Body of pancreas (tissue), 4 donors: Measurements from ENCODE around the gene CCNI2. TPM values are rescaled to one million over a fixed set of nuclear protein-coding genes. Genes with fewer than 3 reads are reported as not detected.

Experiments
- ATAC-seq: fragments of 150-250 bp; one replicate; pipeline ENCODE4 v1.9.1; 2016
- DNase-seq, 4 donors: peaks; one replicate each; pipeline ENCODE4 v3.0.0-alpha.2; 2019
- H3K27ac ChIP-seq, 4 donors: fragments of 200-600 bp; sonication (generic); 1 replicate in 3 of 4; 2 replicates in 1 of 4; pipeline versions ENCODE4 v1.5.1 to v1.6.1; 2016 to 2019; ENCODE audit warnings: mild to moderate bottlenecking in 1 of 4, mixed read lengths in 1 of 4, moderate library complexity in 1 of 4
- H3K27me3 ChIP-seq, 2 donors: fragments of 200-600 bp; sonication (generic); one replicate each; pipeline ENCODE4 v1.6.0; 2016; ENCODE audit warnings: mild to moderate bottlenecking in 1 of 2
- H3K36me3 ChIP-seq, 2 donors: fragments of 200-600 bp; sonication (generic); replicated peaks in 1 of 2; 2 replicates each; pipeline ENCODE4 v1.5.1; 2016; ENCODE audit warnings: low read depth in 2 of 2; ENCODE audit not compliant: insufficient read depth in 1 of 2
- H3K4me1 ChIP-seq: fragments of 200-600 bp; sonication (generic); one replicate; pipeline ENCODE4 v1.6.0; 2016
- H3K4me3 ChIP-seq, 2 donors: fragments of 200-600 bp; sonication (generic); 1 replicate in 1 of 2; 2 replicates in 1 of 2; pipeline ENCODE4 v1.5.1; 2016 to 2019
- H3K9me3 ChIP-seq, 3 donors: fragments of 200-600 bp; sonication (generic); 1 replicate in 2 of 3; 2 replicates in 1 of 3; pipeline ENCODE4 v1.5.1; 2016
- CTCF ChIP-seq, 7 experiments: fragments of 450-650 bp in 4 of 7; fragments of 200-600 bp in 3 of 7; sonication (generic) in 3 of 7; IDR thresholded peaks; one replicate each; pipeline ENCODE4 v1.5.1; 2016 to 2019; ENCODE audit warnings: antibody characterized with exemption in 7 of 7
- POLR2A ChIP-seq, 3 donors: fragments of 450-650 bp; IDR thresholded peaks; one replicate each; pipeline ENCODE4 v1.6.1; 2016; ENCODE audit warnings: antibody characterized with exemption in 3 of 3, mild to moderate bottlenecking in 2 of 3
- WGBS, 2 donors: methylation state at CpG; one replicate each; pipeline ENCODE4 v1.1.5; 2017; 5-methylcytosine and 5-hydroxymethylcytosine counted together
- intact Hi-C: fragments of 100-400 bp; cut with DNase I; formaldehyde crosslinking; loops from one replicate; pipeline ENCODE4 v1.15.1; 2023
- total RNA-seq, 2 donors: library from RNA; depleted of rRNA; stranded (reverse); fragments of >200 nt; gene quantifications; one replicate each; pipeline ENCODE4 v1.1.0, GENCODE V29; 2016

The CCNI2 gene
- total RNA-seq, 2 donors from 2014 or later = 0.99 to 1.6 TPM

DNA sequence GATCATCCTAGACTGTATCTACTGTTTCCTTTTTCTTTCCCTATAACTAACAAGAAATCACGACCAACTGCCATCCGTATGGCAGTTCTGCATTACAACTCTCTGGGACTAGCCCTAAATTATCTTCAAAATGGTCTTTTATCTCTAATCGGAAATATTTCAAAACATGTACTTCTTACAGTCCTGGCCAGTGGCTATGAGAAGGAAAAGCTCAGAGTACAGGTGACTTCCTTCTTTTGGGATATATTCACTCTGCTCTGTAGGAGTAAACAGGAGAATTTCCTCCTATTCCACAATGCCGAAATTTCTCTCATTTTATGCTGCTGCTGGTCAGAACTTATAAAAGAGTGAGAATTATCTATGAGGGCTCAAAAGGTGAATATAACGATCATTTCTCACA, 31.6 kb downstream of the CCNI2 start:
- Histone ChIP-seq H3K4me1 (peaks cover 35% of the 10 kb centered on the region), H3K27me3 (no peaks in the 10 kb centered on the region), H3K4me3 (no peak overlapping the region), H3K27ac (no peak overlapping the region), H3K36me3 (no peaks in the 10 kb centered on the region), H3K9me3 (no peaks in the 10 kb centered on the region)
- ATAC-seq = no peak
- intact Hi-C loops = no loop called here
- DNase-seq = no peak
- WGBS, 2 donors = 49 to 51% methylated on average over 5 of the region's 5 CpGs
- no peak for TF ChIP-seq CTCF (IDR thresholded peaks at IDR 0.05)
- no peak for TF ChIP-seq POLR2A (IDR thresholded peaks at IDR 0.05)

DNA sequence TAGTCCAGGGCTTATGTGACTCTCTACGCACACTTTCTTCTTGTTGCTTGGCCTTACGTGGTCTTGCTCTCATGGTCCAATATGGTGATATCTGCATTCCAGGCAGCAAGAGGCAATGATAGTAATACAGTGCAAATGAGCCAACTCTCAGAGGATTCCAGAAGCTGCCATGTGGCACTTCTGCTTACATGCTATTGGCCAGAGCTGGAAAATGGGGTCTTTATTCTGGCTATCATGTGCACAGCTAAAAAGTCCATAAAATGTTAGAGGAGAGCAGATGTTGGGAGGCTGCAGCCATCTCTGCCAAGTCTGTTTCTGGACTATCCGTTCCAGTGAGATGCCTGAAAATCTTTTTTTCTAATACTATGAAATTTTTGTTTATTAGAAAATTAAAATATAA, 32.7 kb downstream of the CCNI2 start:
- H3K9me3 ChIP-seq = no peaks in the 10 kb centered on the region
- no peak for ATAC-seq
- H3K4me1 ChIP-seq = peaks cover 25% of the 10 kb centered on the region
- H3K36me3 ChIP-seq = no peaks in the 10 kb centered on the region
- H3K4me3 ChIP-seq = no peak overlapping the region
- no peak for DNase-seq
- intact Hi-C loops = no loop called here
- TF ChIP-seq POLR2A (IDR thresholded peaks at IDR 0.05) (no peak), CTCF (IDR thresholded peaks at IDR 0.05) (no peak)
- H3K27ac ChIP-seq = no peak overlapping the region
- no peaks in the 10 kb centered on the region for H3K27me3 ChIP-seq
- WGBS, 2 donors = 93% methylated on average over 3 of the region's 3 CpGs

DNA sequence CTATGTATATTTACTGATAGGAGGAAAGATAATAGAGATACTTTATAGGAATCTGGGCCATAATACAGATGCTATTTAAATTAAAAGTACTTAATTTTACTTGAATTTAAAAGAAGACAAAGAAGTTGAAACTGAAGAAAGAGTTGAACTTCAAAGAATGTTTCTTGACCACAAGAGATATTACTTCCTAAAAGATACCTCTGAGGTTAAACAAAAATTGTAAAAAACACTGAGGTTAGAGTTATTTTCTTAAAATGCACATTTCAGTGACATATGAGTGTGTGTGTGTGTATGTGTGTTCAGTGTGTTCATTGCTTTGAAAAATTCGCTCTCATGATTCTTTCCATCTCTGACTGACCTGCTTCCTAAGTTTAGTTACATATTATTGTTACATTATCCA, 33.4 kb downstream of the CCNI2 start:
- Histone ChIP-seq H3K36me3 (no peaks in the 10 kb centered on the region), H3K27me3 (no peaks in the 10 kb centered on the region), H3K4me3 (no peak overlapping the region), H3K27ac (no peak overlapping the region), H3K4me1 (peaks cover 19% of the 10 kb centered on the region), H3K9me3 (no peaks in the 10 kb centered on the region)
- ATAC-seq = no peak
- intact Hi-C loops = no loop called here
- TF ChIP-seq CTCF (IDR thresholded peaks at IDR 0.05) (no peak), POLR2A (IDR thresholded peaks at IDR 0.05) (no peak)
- DNase-seq = no peak
- WGBS, 2 donors = 95 to 100% methylated on average over 1 of the region's 1 CpG

DNA sequence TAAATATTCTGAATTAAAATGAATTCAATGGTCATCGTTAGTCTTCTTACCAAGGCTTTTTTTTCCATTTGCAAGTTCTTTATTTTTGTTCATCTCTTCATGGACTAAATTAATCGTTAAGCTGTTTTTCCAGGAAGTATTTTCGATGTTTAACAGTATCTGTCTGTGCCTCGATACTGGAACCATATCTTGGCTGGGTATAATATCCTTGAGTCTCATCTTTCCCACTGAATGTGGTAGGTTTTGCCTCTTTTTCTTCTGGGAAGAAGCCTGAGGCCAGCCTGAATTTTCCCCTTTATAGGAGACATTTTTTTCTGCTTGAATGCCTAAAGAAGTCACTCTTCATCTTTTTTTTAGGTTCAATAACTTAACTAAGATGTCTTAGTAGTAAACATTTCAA, 33.8 kb downstream of the CCNI2 start:
- H3K27me3 ChIP-seq = no peaks in the 10 kb centered on the region
- TF ChIP-seq POLR2A (IDR thresholded peaks at IDR 0.05) (no peak), CTCF (IDR thresholded peaks at IDR 0.05) (no peak)
- WGBS, 2 donors = 62 to 74% methylated on average over 4 of the region's 4 CpGs
- no peaks in the 10 kb centered on the region for H3K9me3 ChIP-seq
- intact Hi-C loops = no loop called here
- DNase-seq = no peak
- H3K4me3 ChIP-seq = no peak overlapping the region
- no peak for ATAC-seq
- H3K4me1 ChIP-seq = peaks cover 15% of the 10 kb centered on the region
- H3K27ac ChIP-seq = no peak overlapping the region
- no peaks in the 10 kb centered on the region for H3K36me3 ChIP-seq

DNA sequence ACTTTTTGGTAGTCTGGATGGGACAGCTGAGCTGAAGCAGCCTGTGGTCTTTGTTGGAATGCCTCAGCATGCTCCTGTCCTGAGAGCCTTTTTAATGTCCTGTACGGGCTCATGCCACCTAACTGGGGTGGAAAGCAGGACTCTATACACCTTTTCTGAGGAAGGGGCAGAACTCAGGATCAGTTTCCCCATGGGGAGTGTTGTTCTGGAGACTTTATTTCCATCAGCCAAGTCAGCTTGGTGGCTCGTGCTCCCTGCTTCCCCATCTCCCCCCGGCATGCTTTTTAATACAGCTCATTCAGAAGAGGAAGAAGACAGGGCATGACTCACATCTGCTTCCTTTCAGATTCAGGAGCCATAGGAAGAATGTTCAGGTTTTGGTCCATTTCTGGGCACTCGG, 34.9 kb downstream of the CCNI2 start:
- Histone ChIP-seq H3K9me3 (no peaks in the 10 kb centered on the region), H3K27me3 (no peaks in the 10 kb centered on the region), H3K4me3 (no peak overlapping the region), H3K27ac (no peak overlapping the region), H3K36me3 (no peaks in the 10 kb centered on the region), H3K4me1 (peaks cover 10% of the 10 kb centered on the region)
- ATAC-seq = no peak
- 58 to 71% methylated on average over 4 of the region's 4 CpGs for WGBS, 2 donors
- no peak for DNase-seq
- intact Hi-C loops = no loop called here
- TF ChIP-seq POLR2A (IDR thresholded peaks at IDR 0.05) = no peak
- TF ChIP-seq CTCF (IDR thresholded peaks at IDR 0.05) = no peak
